Stimulated activated CD4-positive, alpha-beta T cell treated with anti-CD3 and anti-CD28 coated beads, Interleukin-4, amount 100 ng/mL, for 1 hour (primary cell): Measurements from ENCODE around the gene ASAP3.
A peak's percentile ranks its signal among the peaks of the same experiment; 100 is the strongest.

Experiments
- DNase-seq: peaks from one replicate; pipeline ENCODE4 v3.0.0-alpha.2; 2020

Gene ASAP3

GRCh38 chr1:23422241-23422877 is 61.6 kb downstream of the ASAP3 start:
- DNase-seq: peak; percentile 41

- DNase-seq: no peak
Observed at GRCh38 chr1:23421753-23422240, 62.2 kb downstream of the ASAP3 start.

- no peak for DNase-seq
Observed at GRCh38 chr1:23421343-23421742, 62.6 kb downstream of the ASAP3 start.

GRCh38 chr1:23420778-23421177 is 63.2 kb downstream of the ASAP3 start:
- DNase-seq: no peak

GRCh38 chr1:23419180-23419579 is 64.8 kb downstream of the ASAP3 start:
- no peak for DNase-seq

GRCh38 chr1:23417570-23417969 is 66.4 kb downstream of the ASAP3 start:
- no peak for DNase-seq

GRCh38 chr1:23416964-23417363 is 67.0 kb downstream of the ASAP3 start:
- no peak for DNase-seq

GRCh38 chr1:23408797-23409290 is 75.1 kb downstream of the ASAP3 start:
- no peak for DNase-seq

GRCh38 chr1:23407016-23407630 is 76.9 kb downstream of the ASAP3 start:
- no peak for DNase-seq

- no peak for DNase-seq
Observed at GRCh38 chr1:23405946-23406345, 78.0 kb downstream of the ASAP3 start.

GRCh38 chr1:23403735-23404486 is 80.1 kb downstream of the ASAP3 start:
- peak; percentile 86 for DNase-seq

- DNase-seq: no peak
Observed at GRCh38 chr1:23403355-23403734, 80.6 kb downstream of the ASAP3 start.

GRCh38 chr1:23403038-23403336 is 81.0 kb downstream of the ASAP3 start:
- no peak for DNase-seq

- DNase-seq: no peak
Observed at GRCh38 chr1:23402286-23403037, 81.5 kb downstream of the ASAP3 start.

GRCh38 chr1:23401313-23401712 is 82.7 kb downstream of the ASAP3 start:
- no peak for DNase-seq

- no peak for DNase-seq
Observed at GRCh38 chr1:23400324-23401114, 83.5 kb downstream of the ASAP3 start.

GRCh38 chr1:23399229-23399628 is 84.8 kb downstream of the ASAP3 start:
- no peak for DNase-seq

- DNase-seq: no peak
Observed at GRCh38 chr1:23397908-23398307, 86.1 kb downstream of the ASAP3 start.

GRCh38 chr1:23396380-23396779 is 87.6 kb downstream of the ASAP3 start:
- DNase-seq: no peak

- DNase-seq: no peak
Observed at GRCh38 chr1:23395849-23396248, 88.1 kb downstream of the ASAP3 start.

- DNase-seq: no peak
Observed at GRCh38 chr1:23395154-23395724, 88.7 kb downstream of the ASAP3 start.

- no peak for DNase-seq
Observed at GRCh38 chr1:23394684-23395083, 89.3 kb downstream of the ASAP3 start.
